K562 (cell line): ENCODE data around the gene RPL10A. TPM values are rescaled to one million over a fixed set of nuclear protein-coding genes. Genes with fewer than 3 reads are reported as not detected.
A peak's percentile ranks its signal among the peaks of the same experiment; 100 is the strongest.

Source experiments
- CBFA2T2 ChIP-seq: fragments of 450-650 bp; conservative IDR thresholded peaks from 2 replicates; pipeline ENCODE4 v1.6.1; 2017; ENCODE audit warnings: mild to moderate bottlenecking
- CXXC5 ChIP-seq: fragments of 250-450 bp; sonication (Bioruptor Pico); IDR thresholded peaks from 2 replicates; pipeline ENCODE4 v1.8.0; 2022; ENCODE audit warnings: inconsistent platforms, mild to moderate bottlenecking, moderate library complexity
- DPF2 ChIP-seq: fragments of 450-650 bp; IDR thresholded peaks from 2 replicates; pipeline ENCODE4 v1.6.1; 2016
- HDAC2 ChIP-seq: fragments of 450-650 bp; IDR thresholded peaks from 2 replicates; pipeline ENCODE4 v1.6.1; 2016; ENCODE audit warnings: mild to moderate bottlenecking
- HMG20B ChIP-seq: fragments of 250-450 bp; sonication (Bioruptor Pico); IDR thresholded peaks from 2 replicates; pipeline ENCODE4 v1.5.0; 2021; ENCODE audit warnings: mild to moderate bottlenecking
- JUND ChIP-seq, 2 experiments: IDR thresholded peaks; 2 replicates in 1 of 2; 3 replicates in 1 of 2; pipeline ENCODE4 v1.6.1; 2011; ENCODE audit warnings: borderline replicate concordance in 2 of 2, low read depth in 2 of 2, low read length in 2 of 2, improper control_type of control experiment in 1 of 2, missing biosample characterization in 1 of 2, missing genetic modification characterization in 1 of 2, missing genetic modification reagents in 1 of 2
- MEF2A ChIP-seq: IDR thresholded peaks from 2 replicates; pipeline ENCODE4 v1.6.1; 2011; ENCODE audit warnings: low read depth, mild to moderate bottlenecking, low read length, moderate library complexity; ENCODE audit not compliant: control insufficient read depth
- NFRKB ChIP-seq: fragments of 450-650 bp; IDR thresholded peaks from 2 replicates; pipeline ENCODE4 v1.6.1; 2016; ENCODE audit warnings: low read depth
- NFXL1 ChIP-seq: fragments of 450-650 bp; formaldehyde crosslinking; IDR thresholded peaks from 2 replicates; pipeline ENCODE4 v1.4.0; 2021; ENCODE audit warnings: mild to moderate bottlenecking
- NR2F6 ChIP-seq: fragments of 450-650 bp; formaldehyde crosslinking; IDR thresholded peaks from 2 replicates; pipeline ENCODE4 v1.4.0; 2020; ENCODE audit warnings: mild to moderate bottlenecking
- POLR3G ChIP-seq: IDR thresholded peaks from 2 replicates; pipeline ENCODE4 v1.6.1; 2011; ENCODE audit not compliant: insufficient read length, insufficient replicate concordance; ENCODE audit errors: extremely low read depth
- PTTG1 ChIP-seq: fragments of 450-650 bp; IDR thresholded peaks from 2 replicates; pipeline ENCODE4 v1.6.1; 2016; ENCODE audit warnings: low read depth, mild to moderate bottlenecking, missing genetic modification characterization, missing compliant biosample characterization
- RBM34 ChIP-seq: fragments of 200-400 bp; formaldehyde crosslinking; IDR thresholded peaks from 2 replicates; pipeline ENCODE4 v1.6.1; 2018; ENCODE audit warnings: low read length, borderline replicate concordance; ENCODE audit not compliant: insufficient read depth
- SMARCC2 ChIP-seq: fragments of 450-650 bp; IDR thresholded peaks from 2 replicates; pipeline ENCODE4 v1.6.1; 2017; ENCODE audit warnings: antibody characterized with exemption, moderate library complexity, mild to moderate bottlenecking, low read depth
- TAL1 ChIP-seq: fragments of 450-650 bp; IDR thresholded peaks from 2 replicates; pipeline ENCODE4 v1.6.1; 2016; ENCODE audit warnings: mild to moderate bottlenecking
- ZBED1 ChIP-seq: IDR thresholded peaks from 2 replicates; pipeline ENCODE4 v1.6.1; 2014
- ZEB2 ChIP-seq: fragments of 450-650 bp; IDR thresholded peaks from 2 replicates; pipeline ENCODE4 v1.6.1; 2016
- polyA plus RNA-seq, 8 experiments: library from polyadenylated mRNA; depleted of rRNA in 4 of 8; stranded (reverse) in 5 of 8; unstranded in 3 of 8; fragments of >200 nt; fragmentation: Nextera tagmentation in 2 of 8; fragmentation: Illumina TruSeq in 1 of 8; extraction: Ambion mirVana in 2 of 8; extraction: Trizol in 1 of 8; gene quantifications; 2 replicates each; pipeline versions ENCODE4 v1.2.1 to v1.2.3, GENCODE V29; 2011 to 2014; ENCODE audit warnings: inconsistent platforms in 1 of 8, missing spikeins in 1 of 8
- total RNA-seq, 7 experiments: library from RNA; depleted of rRNA in 6 of 7; stranded (reverse); fragments of >200 nt in 6 of 7; fragmentation: Illumina TruSeq in 2 of 7; extraction: Trizol in 2 of 7; gene quantifications; 2 replicates each; pipeline versions ENCODE4 v1.2.1 to v1.2.3, GENCODE V29; 2011 to 2021; ENCODE audit warnings: low replicate concordance in 1 of 7
- TF ChIP-seq, protein P1 (sequence below): sonication (generic); formaldehyde crosslinking; IDR thresholded peaks from 2 replicates; pipeline ENCODE4 v1.8.0; 2022; ENCODE audit warnings: mild to moderate bottlenecking, missing genetic modification reagents
- TF ChIP-seq, protein P2 (sequence below): fragments of 250-450 bp; sonication (Bioruptor Pico); IDR thresholded peaks from 2 replicates; pipeline ENCODE4 v1.8.0; 2022; ENCODE audit warnings: inconsistent platforms
- TF ChIP-seq, protein P3 (sequence below): fragments of 450-650 bp; IDR thresholded peaks from 2 replicates; pipeline ENCODE4 v1.6.1; 2016; ENCODE audit warnings: low read depth, mild to moderate bottlenecking, moderate library complexity
- TF ChIP-seq, protein P4 (sequence below), 2 experiments: IDR thresholded peaks; 2 replicates each; pipeline ENCODE4 v1.6.1; 2011; ENCODE audit warnings: borderline replicate concordance in 1 of 2, control low read depth in 1 of 2, low read depth in 1 of 2, low read length in 1 of 2, mild to moderate bottlenecking in 1 of 2, mixed read lengths in 1 of 2, moderate library complexity in 1 of 2; ENCODE audit not compliant: insufficient read depth in 1 of 2, insufficient read length in 1 of 2, poor library complexity in 1 of 2, severe bottlenecking in 1 of 2; ENCODE audit errors: extremely low read depth in 1 of 2

Gene RPL10A
- total and polyA plus RNA-seq, 9 of the 15 experiments (the other 6 are each of a cell fraction or from before 2014, with no cell fraction given), result 1,589 to 3,237 (median 2,116) TPM

DNA sequence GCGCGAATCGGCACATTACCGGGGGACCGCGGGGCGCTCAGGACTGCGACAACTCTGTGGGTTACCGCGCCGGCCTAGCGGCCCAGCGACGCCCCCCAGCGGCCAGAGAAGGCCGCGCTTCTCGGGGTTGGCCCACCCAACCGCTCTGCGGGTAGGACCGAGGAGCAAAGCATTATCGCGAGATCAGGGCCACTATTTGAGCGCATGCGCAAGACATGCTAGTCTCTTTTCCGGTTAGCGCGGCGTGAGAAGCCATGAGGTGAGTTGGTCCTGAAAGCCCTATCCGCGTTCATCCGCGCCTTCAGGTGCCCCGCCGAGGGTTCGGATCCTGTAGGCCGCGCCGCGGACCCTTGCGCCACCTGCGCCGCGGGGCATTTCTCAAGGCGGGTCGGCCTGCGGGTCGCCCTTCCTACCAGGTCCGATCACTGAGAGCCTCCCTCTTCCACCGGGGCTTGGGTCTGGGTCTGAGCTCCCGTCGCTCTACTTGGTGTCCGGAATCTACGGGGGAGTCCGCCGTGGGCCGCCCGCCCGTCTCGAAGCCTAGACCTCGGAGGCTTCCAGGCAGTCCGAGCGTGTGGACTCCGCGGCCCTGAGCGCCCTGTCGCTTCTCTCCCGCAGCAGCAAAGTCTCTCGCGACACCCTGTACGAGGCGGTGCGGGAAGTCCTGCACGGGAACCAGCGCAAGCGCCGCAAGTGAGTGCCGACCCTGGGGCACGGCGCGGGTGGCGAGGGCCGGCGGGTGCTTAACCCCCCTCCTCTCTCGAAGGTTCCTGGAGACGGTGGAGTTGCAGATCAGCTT lies at the start of gene RPL10A (continued):
- TF ChIP-seq, protein P1, sequence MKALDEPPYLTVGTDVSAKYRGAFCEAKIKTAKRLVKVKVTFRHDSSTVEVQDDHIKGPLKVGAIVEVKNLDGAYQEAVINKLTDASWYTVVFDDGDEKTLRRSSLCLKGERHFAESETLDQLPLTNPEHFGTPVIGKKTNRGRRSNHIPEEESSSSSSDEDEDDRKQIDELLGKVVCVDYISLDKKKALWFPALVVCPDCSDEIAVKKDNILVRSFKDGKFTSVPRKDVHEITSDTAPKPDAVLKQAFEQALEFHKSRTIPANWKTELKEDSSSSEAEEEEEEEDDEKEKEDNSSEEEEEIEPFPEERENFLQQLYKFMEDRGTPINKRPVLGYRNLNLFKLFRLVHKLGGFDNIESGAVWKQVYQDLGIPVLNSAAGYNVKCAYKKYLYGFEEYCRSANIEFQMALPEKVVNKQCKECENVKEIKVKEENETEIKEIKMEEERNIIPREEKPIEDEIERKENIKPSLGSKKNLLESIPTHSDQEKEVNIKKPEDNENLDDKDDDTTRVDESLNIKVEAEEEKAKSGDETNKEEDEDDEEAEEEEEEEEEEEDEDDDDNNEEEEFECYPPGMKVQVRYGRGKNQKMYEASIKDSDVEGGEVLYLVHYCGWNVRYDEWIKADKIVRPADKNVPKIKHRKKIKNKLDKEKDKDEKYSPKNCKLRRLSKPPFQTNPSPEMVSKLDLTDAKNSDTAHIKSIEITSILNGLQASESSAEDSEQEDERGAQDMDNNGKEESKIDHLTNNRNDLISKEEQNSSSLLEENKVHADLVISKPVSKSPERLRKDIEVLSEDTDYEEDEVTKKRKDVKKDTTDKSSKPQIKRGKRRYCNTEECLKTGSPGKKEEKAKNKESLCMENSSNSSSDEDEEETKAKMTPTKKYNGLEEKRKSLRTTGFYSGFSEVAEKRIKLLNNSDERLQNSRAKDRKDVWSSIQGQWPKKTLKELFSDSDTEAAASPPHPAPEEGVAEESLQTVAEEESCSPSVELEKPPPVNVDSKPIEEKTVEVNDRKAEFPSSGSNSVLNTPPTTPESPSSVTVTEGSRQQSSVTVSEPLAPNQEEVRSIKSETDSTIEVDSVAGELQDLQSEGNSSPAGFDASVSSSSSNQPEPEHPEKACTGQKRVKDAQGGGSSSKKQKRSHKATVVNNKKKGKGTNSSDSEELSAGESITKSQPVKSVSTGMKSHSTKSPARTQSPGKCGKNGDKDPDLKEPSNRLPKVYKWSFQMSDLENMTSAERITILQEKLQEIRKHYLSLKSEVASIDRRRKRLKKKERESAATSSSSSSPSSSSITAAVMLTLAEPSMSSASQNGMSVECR, result peak; percentile 82
- no peak for TF ChIP-seq CBFA2T2
- TF ChIP-seq DPF2, result no peak
- no peak for TF ChIP-seq TAL1
- no peak for TF ChIP-seq HMG20B (CRISPR knock-in tag)
- TF ChIP-seq NFRKB, result peak; percentile 92
- TF ChIP-seq, protein P2, sequence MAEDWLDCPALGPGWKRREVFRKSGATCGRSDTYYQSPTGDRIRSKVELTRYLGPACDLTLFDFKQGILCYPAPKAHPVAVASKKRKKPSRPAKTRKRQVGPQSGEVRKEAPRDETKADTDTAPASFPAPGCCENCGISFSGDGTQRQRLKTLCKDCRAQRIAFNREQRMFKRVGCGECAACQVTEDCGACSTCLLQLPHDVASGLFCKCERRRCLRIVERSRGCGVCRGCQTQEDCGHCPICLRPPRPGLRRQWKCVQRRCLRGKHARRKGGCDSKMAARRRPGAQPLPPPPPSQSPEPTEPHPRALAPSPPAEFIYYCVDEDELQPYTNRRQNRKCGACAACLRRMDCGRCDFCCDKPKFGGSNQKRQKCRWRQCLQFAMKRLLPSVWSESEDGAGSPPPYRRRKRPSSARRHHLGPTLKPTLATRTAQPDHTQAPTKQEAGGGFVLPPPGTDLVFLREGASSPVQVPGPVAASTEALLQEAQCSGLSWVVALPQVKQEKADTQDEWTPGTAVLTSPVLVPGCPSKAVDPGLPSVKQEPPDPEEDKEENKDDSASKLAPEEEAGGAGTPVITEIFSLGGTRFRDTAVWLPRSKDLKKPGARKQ (CRISPR knock-in tag), result no peak
- TF ChIP-seq, protein P3, sequence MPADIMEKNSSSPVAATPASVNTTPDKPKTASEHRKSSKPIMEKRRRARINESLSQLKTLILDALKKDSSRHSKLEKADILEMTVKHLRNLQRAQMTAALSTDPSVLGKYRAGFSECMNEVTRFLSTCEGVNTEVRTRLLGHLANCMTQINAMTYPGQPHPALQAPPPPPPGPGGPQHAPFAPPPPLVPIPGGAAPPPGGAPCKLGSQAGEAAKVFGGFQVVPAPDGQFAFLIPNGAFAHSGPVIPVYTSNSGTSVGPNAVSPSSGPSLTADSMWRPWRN, result no peak
- peak; percentile 57 for TF ChIP-seq HDAC2
- 0 out of 2 replicates have a peak, but pooled peaks have one; percentile 54 for TF ChIP-seq NR2F6 (CRISPR knock-in tag)
- TF ChIP-seq RBM34, result no peak
- peak; percentile 88 for TF ChIP-seq CXXC5 (CRISPR knock-in tag)
- TF ChIP-seq, protein P4, sequence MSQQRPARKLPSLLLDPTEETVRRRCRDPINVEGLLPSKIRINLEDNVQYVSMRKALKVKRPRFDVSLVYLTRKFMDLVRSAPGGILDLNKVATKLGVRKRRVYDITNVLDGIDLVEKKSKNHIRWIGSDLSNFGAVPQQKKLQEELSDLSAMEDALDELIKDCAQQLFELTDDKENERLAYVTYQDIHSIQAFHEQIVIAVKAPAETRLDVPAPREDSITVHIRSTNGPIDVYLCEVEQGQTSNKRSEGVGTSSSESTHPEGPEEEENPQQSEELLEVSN (IDR thresholded peaks at IDR 0.05; ENCODE audit: borderline replicate concordance in 1 of 2, extremely low read depth in 1 of 2, insufficient read depth in 1 of 2, insufficient read length in 1 of 2, low read depth in 1 of 2, low read length in 1 of 2, poor library complexity in 1 of 2, severe bottlenecking in 1 of 2), result peak; percentile 77 to 88
- no peak for TF ChIP-seq MEF2A
- TF ChIP-seq POLR3G, result no peak
- TF ChIP-seq NFXL1 (CRISPR knock-in tag), result peak; percentile 70; the same call in 1 of the 2 replicates
- TF ChIP-seq ZEB2, result no peak
- TF ChIP-seq SMARCC2, result no peak
- TF ChIP-seq ZBED1, result 0 out of 2 replicates have a peak, but pooled peaks have one; percentile 64
- no peak for TF ChIP-seq JUND (IDR thresholded peaks at IDR 0.05; ENCODE audit: borderline replicate concordance, low read depth, low read length)
- TF ChIP-seq JUND (tag; IDR thresholded peaks at IDR 0.05; ENCODE audit: borderline replicate concordance, low read depth, low read length), result no peak; the same call in 1 of the 3 replicates
- no peak for TF ChIP-seq PTTG1 (tag)
